SW480 (cell line): ENCODE measurements around the gene RBMS3.
A peak's percentile ranks its signal among the peaks of the same experiment; 100 is the strongest.
"Not testable (repeated sequence)": the region's sequence is repeated elsewhere in the genome, so short reads cannot be mapped to it uniquely, and the experiment has no call there.

ENCODE experiments used
- DNase-seq: peaks from one replicate; pipeline ENCODE4 v3.0.0-alpha.2; 2016; ENCODE audit warnings: low spot score

RBMS3 gene

GRCh38 chr3:29627136-29628117, 346.6 kb downstream of the RBMS3 start:
- DNase-seq = no peak

- DNase-seq = no peak
These were observed 347.9 kb downstream of the RBMS3 start for GRCh38 chr3:29628795-29629194.

- no peak for DNase-seq
These were observed 355.0 kb downstream of the RBMS3 start for GRCh38 chr3:29635888-29636287.

- DNase-seq = no peak
These were observed 356.2 kb downstream of the RBMS3 start for GRCh38 chr3:29637068-29637467.

- no peak for DNase-seq
These were observed 358.9 kb downstream of the RBMS3 start for GRCh38 chr3:29639578-29640290.

GRCh38 chr3:29642393-29643033, 361.6 kb downstream of the RBMS3 start:
- peak; percentile 6 for DNase-seq

GRCh38 chr3:29643034-29643425, 362.2 kb downstream of the RBMS3 start:
- no peak for DNase-seq

GRCh38 chr3:29644261-29644660, 363.4 kb downstream of the RBMS3 start:
- DNase-seq = no peak

- no peak for DNase-seq
These were observed 364.2 kb downstream of the RBMS3 start for GRCh38 chr3:29644956-29645636.

GRCh38 chr3:29646043-29646442, 365.2 kb downstream of the RBMS3 start:
- no peak for DNase-seq

- peak; percentile 34 for DNase-seq
These were observed 369.1 kb downstream of the RBMS3 start for GRCh38 chr3:29649815-29650547.

GRCh38 chr3:29653680-29654079, 372.8 kb downstream of the RBMS3 start:
- DNase-seq = no peak

- DNase-seq = no peak
These were observed 374.3 kb downstream of the RBMS3 start for GRCh38 chr3:29655015-29655747.

- DNase-seq = no peak
These were observed 384.8 kb downstream of the RBMS3 start for GRCh38 chr3:29665688-29666087.

GRCh38 chr3:29668233-29668632, 387.4 kb downstream of the RBMS3 start:
- no peak for DNase-seq

- DNase-seq = no peak
These were observed 387.9 kb downstream of the RBMS3 start for GRCh38 chr3:29668728-29669127.

GRCh38 chr3:29670476-29670875, 389.6 kb downstream of the RBMS3 start:
- not testable (repeated sequence) for DNase-seq

- DNase-seq = no peak
These were observed 396.6 kb downstream of the RBMS3 start for GRCh38 chr3:29677421-29677820.

GRCh38 chr3:29679944-29680343, 399.1 kb downstream of the RBMS3 start:
- no peak for DNase-seq
